HCT116 (cell line): ENCODE measurements around the gene TCF7L2. TPM values are rescaled to one million over a fixed set of nuclear protein-coding genes. Genes with fewer than 3 reads are reported as not detected.

Experiments used
- ATAC-seq: fragments of 200-7000 bp; cut with Tn5 transposase; 2 replicates; pipeline ENCODE4 v1.9.1; 2020; ENCODE audit warnings: mild to moderate bottlenecking, moderate library complexity
- BruUV-seq: library from RNA; stranded (reverse); fragments of 400-500 nt; replicated peaks from 2 replicates; lab custom pipeline; 2021; lab: Mats Ljungman, UMichigan
- CTCF ChIA-PET: fragments of 300-600 bp; sonication (Branson Sonifier 250); formaldehyde crosslinking; loops from one replicate; lab custom pipeline; 2021; ENCODE audit warnings: antibody characterized with exemption; lab: Charles Lee
- POLR2A ChIA-PET: fragments of 300-600, 350-600 bp; sonication (Branson Sonifier 250); formaldehyde crosslinking; loops from one replicate; lab custom pipeline; 2021; ENCODE audit warnings: antibody characterized with exemption; lab: Charles Lee
- RAD21 ChIA-PET, 2 experiments: fragments of 300-600 bp; sonication (Branson Sonifier 250); formaldehyde crosslinking; loops; one replicate each; lab custom pipeline; 2023; ENCODE audit warnings: low total read pairs in 2 of 2; ENCODE audit not compliant: uncharacterized antibody in 2 of 2, unreplicated experiment in 2 of 2, low non-redundant PET in 1 of 2; lab: Charles Lee
- DNase-seq: peaks from one replicate; pipeline ENCODE4 v3.0.0-alpha.2; 2010; ENCODE audit warnings: low read depth, low spot score
- H2AFZ ChIP-seq: fragments of 200-600 bp; shearing (Covaris generic), sonication (generic); 2 replicates; pipeline ENCODE4 v1.6.1; 2017; ENCODE audit warnings: low read depth, mixed run types, mixed read lengths, antibody characterized with exemption, low read length; ENCODE audit not compliant: poor library complexity, severe bottlenecking
- H3K27ac ChIP-seq: 2 replicates; pipeline ENCODE4 v1.5.1; 2012; ENCODE audit warnings: low read depth, low read length
- H3K27me3 ChIP-seq: fragments of 200-600 bp; sonication (generic); 2 replicates; pipeline ENCODE4 v1.6.1; 2016; ENCODE audit warnings: mixed run types, low read length, mixed read lengths; ENCODE audit not compliant: insufficient read depth
- H3K36me3 ChIP-seq, 2 experiments: fragments of 200-500 bp in 1 of 2; fragments of 200-600 bp in 1 of 2; sonication (Bioruptor generic) in 1 of 2; sonication (generic) in 1 of 2; 2 replicates each; pipeline versions ENCODE4 v1.5.1 to v1.6.1; 2014 to 2016; ENCODE audit warnings: low read length in 2 of 2, inconsistent platforms in 1 of 2, mixed read lengths in 1 of 2, mixed run types in 1 of 2; ENCODE audit not compliant: insufficient read depth in 2 of 2, control insufficient read depth in 1 of 2
- H3K4me1 ChIP-seq, 2 experiments: fragments of 200-600 bp in 1 of 2; sonication (generic) in 1 of 2; 2 replicates each; pipeline versions ENCODE4 v1.5.1 to v1.6.1; 2012 to 2017; ENCODE audit warnings: low read length in 2 of 2, inconsistent platforms in 1 of 2, mild to moderate bottlenecking in 1 of 2, mixed read lengths in 1 of 2, mixed run types in 1 of 2, moderate library complexity in 1 of 2; ENCODE audit not compliant: insufficient read depth in 2 of 2, control insufficient read depth in 1 of 2
- H3K4me2 ChIP-seq: fragments of 200-600 bp; sonication (generic); 2 replicates; pipeline ENCODE4 v1.6.1; 2017; ENCODE audit warnings: mixed run types, low read length, mixed read lengths
- H3K4me3 ChIP-seq, 2 experiments: fragments of 200-600 bp in 1 of 2; sonication (generic) in 1 of 2; replicated peaks in 1 of 2; 2 replicates each; pipeline ENCODE4 v1.5.1; 2011 to 2016; ENCODE audit warnings: low read length in 2 of 2, control low read depth in 1 of 2, low read depth in 1 of 2, mild to moderate bottlenecking in 1 of 2, mixed read lengths in 1 of 2, mixed run types in 1 of 2
- H3K79me2 ChIP-seq: fragments of 200-600 bp; sonication (generic); 2 replicates; pipeline ENCODE4 v1.6.1; 2017; ENCODE audit warnings: mild to moderate bottlenecking, mixed run types, low read length, moderate library complexity, mixed read lengths; ENCODE audit not compliant: insufficient read depth
- H3K9ac ChIP-seq: fragments of 200-600 bp; sonication (generic); 2 replicates; pipeline ENCODE4 v1.6.1; 2016; ENCODE audit warnings: low read length, mixed read lengths
- H3K9me2 ChIP-seq: fragments of 200-600 bp; sonication (generic), shearing (Covaris generic); 2 replicates; pipeline ENCODE4 v1.6.1; 2017; ENCODE audit warnings: mixed run types, mild to moderate bottlenecking, moderate library complexity; ENCODE audit not compliant: insufficient read depth
- H3K9me3 ChIP-seq, 2 experiments: fragments of 200-500 bp in 1 of 2; fragments of 200-600 bp in 1 of 2; sonication (Bioruptor generic) in 1 of 2; sonication (generic) in 1 of 2; 2 replicates each; pipeline ENCODE4 v1.6.1; 2014 to 2017; ENCODE audit warnings: low read length in 2 of 2, mixed read lengths in 2 of 2, inconsistent platforms in 1 of 2, low read depth in 1 of 2, mild to moderate bottlenecking in 1 of 2, mixed run types in 1 of 2, moderate library complexity in 1 of 2; ENCODE audit not compliant: control insufficient read depth in 1 of 2, insufficient read depth in 1 of 2
- H4K20me1 ChIP-seq: fragments of 200-600 bp; sonication (generic), shearing (Covaris generic); 2 replicates; pipeline ENCODE4 v1.6.1; 2017; ENCODE audit warnings: mixed run types, mild to moderate bottlenecking, moderate library complexity; ENCODE audit not compliant: insufficient read depth
- FOSL1 ChIP-seq: IDR thresholded peaks from 2 replicates; pipeline ENCODE4 v1.6.1; 2012; ENCODE audit warnings: low read depth
- POLR2AphosphoS5 ChIP-seq: IDR thresholded peaks from 2 replicates; pipeline ENCODE4 v1.6.1; 2011; ENCODE audit warnings: mild to moderate bottlenecking, low read depth, low read length, moderate library complexity
- ZFX ChIP-seq: fragments of 450-650 bp; IDR thresholded peaks from 2 replicates; pipeline ENCODE4 v1.6.1; 2017
- intact Hi-C: fragments of 100-400 bp; cut with micrococcal nuclease; formaldehyde crosslinking; loops from 2 replicates; pipeline ENCODE4 v1.10.0; 2022
- total RNA-seq: library from RNA; stranded (reverse); gene quantifications from one replicate; pipeline ENCODE4 v1.2.1, GENCODE V29; 2021; ENCODE audit not compliant: unreplicated experiment
- TF ChIP-seq, protein P1 (sequence below): IDR thresholded peaks from 2 replicates; pipeline ENCODE4 v1.6.1; 2011; ENCODE audit warnings: mild to moderate bottlenecking, low read length, moderate library complexity; ENCODE audit not compliant: insufficient replicate concordance; ENCODE audit errors: extremely low read depth

Gene TCF7L2
- total RNA-seq, 1 experiment from 2014 or later: 164 TPM

DNA sequence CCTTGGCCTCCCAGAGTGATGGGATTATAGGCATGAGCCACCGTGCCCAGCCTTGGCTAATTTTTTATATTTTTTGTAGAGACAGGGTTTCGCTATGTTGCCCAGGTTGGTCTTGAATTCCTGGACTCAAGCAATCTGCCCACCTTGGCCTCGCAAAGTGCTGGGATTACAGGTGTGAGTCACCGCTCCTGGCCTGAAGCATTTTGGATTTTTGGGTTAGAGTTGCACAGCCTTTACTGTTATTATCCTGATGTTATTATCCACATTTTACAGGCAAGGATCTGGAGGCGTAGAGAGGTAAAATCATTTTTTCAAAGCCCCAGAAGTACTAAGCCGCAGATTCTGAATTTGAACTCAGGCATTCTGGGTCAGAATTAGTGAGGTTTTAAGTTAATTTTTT, 75.4 kb downstream of the TCF7L2 start:
- H3K27ac ChIP-seq: no peak overlapping the region
- DNase-seq (no peak), ATAC-seq (no peak)
- intact Hi-C loops: no loop called here
- peaks cover 74 to 89% of the 10 kb centered on the region in 2 experiments for H3K4me1 ChIP-seq
- TF ChIP-seq POLR2AphosphoS5: no peak
- TF ChIP-seq FOSL1: peak; percentile 23; the same call in 1 of the 2 replicates
- CTCF ChIA-PET: interaction anchor here (1.4 kb wide), 1 partner anchor 360 kb away, joined by 3 read pairs; no protein-coding TSS in a partner anchor
- H3K4me3 ChIP-seq: no peak overlapping the region
- H3K79me2 ChIP-seq: peaks cover 97% of the 10 kb centered on the region
- peak overlapping the region; percentile 3 for H3K4me2 ChIP-seq
- H3K9me3 ChIP-seq: no peaks in the 10 kb centered on the region
- H3K9me2 ChIP-seq: no peaks in the 10 kb centered on the region
- RAD21 ChIA-PET: no interaction called here
- H3K9ac ChIP-seq: no peak overlapping the region
- peaks cover 4 to 26% of the 10 kb centered on the region in 2 experiments for H3K36me3 ChIP-seq
- no TSS peak for BruUV-seq
- no peak overlapping the region for H2AFZ ChIP-seq
- H4K20me1 ChIP-seq: peaks cover 31% of the 10 kb centered on the region
- H3K27me3 ChIP-seq: no peaks in the 10 kb centered on the region
- POLR2A ChIA-PET: no interaction called here

GRCh38 chr10:113026679-113027078, 76.6 kb downstream of the TCF7L2 start:
- ATAC-seq (no peak), DNase-seq (no peak)
- Histone ChIP-seq H3K27ac (0 out of 2 replicates have a peak overlapping the region, but pooled peaks have one; percentile 6), H3K9ac (no peak overlapping the region), H3K27me3 (no peaks in the 10 kb centered on the region), H2AFZ (no peak overlapping the region), H4K20me1 (peaks cover 30% of the 10 kb centered on the region), H3K4me1 (peaks cover 68 to 78% of the 10 kb centered on the region in 2 experiments), H3K36me3 (peaks cover 4 to 14% of the 10 kb centered on the region in 2 experiments), H3K4me3 (no peak overlapping the region), H3K9me2 (no peaks in the 10 kb centered on the region), H3K9me3 (no peaks in the 10 kb centered on the region), H3K4me2 (no peak overlapping the region)
- intact Hi-C loops: no loop called here
- ChIA-PET CTCF (interaction anchor here (1.4 kb wide), 1 partner anchor 359 kb away, joined by 3 read pairs; no protein-coding TSS in a partner anchor), POLR2A (no interaction called here), RAD21 (no interaction called here)
- BruUV-seq: no TSS peak
- TF ChIP-seq ZFX: no peak
- TF ChIP-seq, protein P1, sequence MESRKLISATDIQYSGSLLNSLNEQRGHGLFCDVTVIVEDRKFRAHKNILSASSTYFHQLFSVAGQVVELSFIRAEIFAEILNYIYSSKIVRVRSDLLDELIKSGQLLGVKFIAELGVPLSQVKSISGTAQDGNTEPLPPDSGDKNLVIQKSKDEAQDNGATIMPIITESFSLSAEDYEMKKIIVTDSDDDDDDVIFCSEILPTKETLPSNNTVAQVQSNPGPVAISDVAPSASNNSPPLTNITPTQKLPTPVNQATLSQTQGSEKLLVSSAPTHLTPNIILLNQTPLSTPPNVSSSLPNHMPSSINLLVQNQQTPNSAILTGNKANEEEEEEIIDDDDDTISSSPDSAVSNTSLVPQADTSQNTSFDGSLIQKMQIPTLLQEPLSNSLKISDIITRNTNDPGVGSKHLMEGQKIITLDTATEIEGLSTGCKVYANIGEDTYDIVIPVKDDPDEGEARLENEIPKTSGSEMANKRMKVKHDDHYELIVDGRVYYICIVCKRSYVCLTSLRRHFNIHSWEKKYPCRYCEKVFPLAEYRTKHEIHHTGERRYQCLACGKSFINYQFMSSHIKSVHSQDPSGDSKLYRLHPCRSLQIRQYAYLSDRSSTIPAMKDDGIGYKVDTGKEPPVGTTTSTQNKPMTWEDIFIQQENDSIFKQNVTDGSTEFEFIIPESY: no peak
- TF ChIP-seq, all 23 proteins: peak for 0
- peaks cover 97% of the 10 kb centered on the region for H3K79me2 ChIP-seq
